ENCODE results near the gene MDK. TPM values are rescaled to one million over a fixed set of nuclear protein-coding genes. Genes with fewer than 3 reads are reported as not detected.

The MDK gene
- total and polyA plus RNA-seq, 2 experiments from 2014 or later, result 562 to 1,225 TPM

GRCh38 chr11:46410021-46410420 is 28.6 kb downstream of the MDK start:
- H3K4me3 ChIP-seq, result no peak overlapping the region
- H4K20me1 ChIP-seq (ENCODE audit: insufficient read depth, poor library complexity, severe bottlenecking), result no peaks in the 10 kb centered on the region
- H3K9me2 ChIP-seq (replicated peaks; ENCODE audit: insufficient read depth), result no peaks in the 10 kb centered on the region
- H2AFZ ChIP-seq, result no peak overlapping the region
- H3K4me2 ChIP-seq, result no peak overlapping the region
- no peak for DNase-seq (ENCODE audit: low spot score)
- 76% methylated on average over 5 of the region's 5 CpGs for WGBS (ENCODE audit: low lambda C conversion rate, missing lambda C conversion rate)
- no peaks in the 10 kb centered on the region for H3K9me3 ChIP-seq (ENCODE audit: low read depth)
- H3K27me3 ChIP-seq, result no peaks in the 10 kb centered on the region
- no peak for TF ChIP-seq EZH2phosphoT487 (IDR thresholded peaks at IDR 0.05; ENCODE audit: low read depth, severe bottlenecking, unreplicated experiment)
- TF ChIP-seq EZH2 (IDR thresholded peaks at IDR 0.05; ENCODE audit: borderline replicate concordance), result no peak
- no peak for TF ChIP-seq CTCF (IDR thresholded peaks at IDR 0.05; ENCODE audit: poor library complexity)
- H3K79me2 ChIP-seq, result no peaks in the 10 kb centered on the region
- no peak overlapping the region for H3K27ac ChIP-seq
- no peaks in the 10 kb centered on the region for H3K36me3 ChIP-seq (replicated peaks; ENCODE audit: insufficient read depth, low read depth)
- no peaks in the 10 kb centered on the region for H3K4me1 ChIP-seq (ENCODE audit: insufficient read depth)

- H3K4me1 ChIP-seq (ENCODE audit: insufficient read depth), result no peaks in the 10 kb centered on the region
- no peaks in the 10 kb centered on the region for H4K20me1 ChIP-seq (ENCODE audit: insufficient read depth, poor library complexity, severe bottlenecking)
- H3K9me2 ChIP-seq (replicated peaks; ENCODE audit: insufficient read depth), result no peaks in the 10 kb centered on the region
- 94% methylated on average over 9 of the region's 9 CpGs for WGBS (ENCODE audit: low lambda C conversion rate, missing lambda C conversion rate)
- no peaks in the 10 kb centered on the region for H3K9me3 ChIP-seq (ENCODE audit: low read depth)
- H2AFZ ChIP-seq, result no peak overlapping the region
- TF ChIP-seq CTCF (IDR thresholded peaks at IDR 0.05; ENCODE audit: poor library complexity) (no peak), EZH2 (IDR thresholded peaks at IDR 0.05; ENCODE audit: borderline replicate concordance) (no peak), EZH2phosphoT487 (IDR thresholded peaks at IDR 0.05; ENCODE audit: low read depth, severe bottlenecking, unreplicated experiment) (no peak)
- peak; percentile 33 for DNase-seq (ENCODE audit: low spot score)
- H3K79me2 ChIP-seq, result no peaks in the 10 kb centered on the region
- no peak overlapping the region for H3K4me3 ChIP-seq
- no peaks in the 10 kb centered on the region for H3K27me3 ChIP-seq
- no peaks in the 10 kb centered on the region for H3K36me3 ChIP-seq (replicated peaks; ENCODE audit: insufficient read depth, low read depth)
- no peak overlapping the region for H3K27ac ChIP-seq
- H3K4me2 ChIP-seq, result no peak overlapping the region
These were observed 32.4 kb downstream of the MDK start for GRCh38 chr11:46413760-46414465.

- Histone ChIP-seq H3K4me3 (no peak overlapping the region), H3K9me2 (replicated peaks; ENCODE audit: insufficient read depth) (no peaks in the 10 kb centered on the region), H3K36me3 (replicated peaks; ENCODE audit: insufficient read depth, low read depth) (no peaks in the 10 kb centered on the region), H3K4me1 (ENCODE audit: insufficient read depth) (no peaks in the 10 kb centered on the region), H2AFZ (no peak overlapping the region), H4K20me1 (ENCODE audit: insufficient read depth, poor library complexity, severe bottlenecking) (no peaks in the 10 kb centered on the region), H3K4me2 (no peak overlapping the region), H3K9me3 (ENCODE audit: low read depth) (no peaks in the 10 kb centered on the region), H3K27me3 (no peaks in the 10 kb centered on the region), H3K27ac (no peak overlapping the region), H3K79me2 (no peaks in the 10 kb centered on the region)
- DNase-seq (ENCODE audit: low spot score), result no peak
- no peak for TF ChIP-seq EZH2 (IDR thresholded peaks at IDR 0.05; ENCODE audit: borderline replicate concordance)
- TF ChIP-seq EZH2phosphoT487 (IDR thresholded peaks at IDR 0.05; ENCODE audit: low read depth, severe bottlenecking, unreplicated experiment), result no peak
- no peak for TF ChIP-seq CTCF (IDR thresholded peaks at IDR 0.05; ENCODE audit: poor library complexity)
- 92% methylated on average over 5 of the region's 5 CpGs for WGBS (ENCODE audit: low lambda C conversion rate, missing lambda C conversion rate)
These were observed 33.0 kb downstream of the MDK start for GRCh38 chr11:46414466-46414796.
